HT-29 (cell line): ENCODE measurements around the gene WASL. TPM values are rescaled to one million over a fixed set of nuclear protein-coding genes. Genes with fewer than 3 reads are reported as not detected.

ENCODE experiments used
- DNase-seq: peaks from one replicate; pipeline ENCODE4 v3.0.0-alpha.2; 2015; ENCODE audit warnings: low spot score
- small RNA-seq: library from RNA; depleted of rRNA; stranded (forward); fragments of <200 nt; gene quantifications from one replicate; pipeline ENCODE3, GENCODE V24; 2014
- total RNA-seq: library from RNA; depleted of rRNA; stranded (reverse); fragments of >200 nt; shearing (Covaris generic); gene quantifications from 2 replicates; pipeline ENCODE4 v1.2.3, GENCODE V29; 2014; rRNA removed

The WASL gene
- total RNA-seq, 1 experiment from 2014 or later, result 9.7 TPM

- no peak for DNase-seq
These were observed 115.2 kb downstream of the WASL start for GRCh38 chr7:123633553-123633952.

- no peak for DNase-seq
These were observed 116.0 kb downstream of the WASL start for GRCh38 chr7:123632808-123633207.

Small RNA genes within 50 kb of the gene (small RNA-seq; reads per million reads assigned to genes)
- not detected for gene RNU6-11P

Other genes with a start within 250 kb of the WASL start
- 0.05 and 0.50 TPM in 2 replicates for gene IQUB, start 214.4 kb downstream of the WASL start, total RNA-seq
- gene NDUFA5, start 191.2 kb downstream of the WASL start, total RNA-seq, result 16.3 and 19.2 TPM in 2 replicates
- not detected in 2 replicates for gene ASB15, start 147.2 kb downstream of the WASL start, total RNA-seq
- gene LMOD2, start 93.1 kb downstream of the WASL start, total RNA-seq, result not detected in 2 replicates
- gene HYAL4, start 96.2 kb upstream of the WASL start, total RNA-seq, result 0.79 and 2.8 TPM in 2 replicates
- gene SPAM1, start 176.2 kb upstream of the WASL start, total RNA-seq, result not detected in 2 replicates